HFFc6 (cell line): ENCODE measurements around the gene BLOC1S1. TPM values are rescaled to one million over a fixed set of nuclear protein-coding genes. Genes with fewer than 3 reads are reported as not detected.

ENCODE experiments used
- DNase-seq: peaks from one replicate; pipeline ENCODE4 v3.0.0-alpha.2; 2018
- H3K27ac Mint-ChIP-seq: 2 replicates; pipeline ENCODE4 v1.8.0; 2020; ENCODE audit warnings: mild to moderate bottlenecking, mixed read lengths
- H3K27me3 Mint-ChIP-seq: 2 replicates; pipeline ENCODE4 v1.8.0; 2021; ENCODE audit warnings: mild to moderate bottlenecking, moderate library complexity, mixed read lengths; ENCODE audit not compliant: insufficient read depth
- H3K36me3 Mint-ChIP-seq: 2 replicates; pipeline ENCODE4 v1.8.0; 2021; ENCODE audit warnings: low read depth, mixed read lengths
- H3K4me1 Mint-ChIP-seq: 2 replicates; pipeline ENCODE4 v1.8.0; 2020; ENCODE audit warnings: low read depth, mixed read lengths
- H3K4me3 Mint-ChIP-seq: 2 replicates; pipeline ENCODE4 v1.8.0; 2020; ENCODE audit warnings: mild to moderate bottlenecking, moderate library complexity, mixed read lengths
- H3K9me3 Mint-ChIP-seq: 2 replicates; pipeline ENCODE4 v1.8.0; 2020; ENCODE audit warnings: mild to moderate bottlenecking, mixed read lengths
- total RNA-seq, 6 experiments: library from RNA; stranded (reverse); fragmentation: NEBNext Ultra II Directional; extraction: Animal tissue kit (Norgen Biotek cat#: 25700); gene quantifications; 2 replicates in 1 of 6; 3 replicates in 5 of 6; pipeline ENCODE4 v1.2.3, GENCODE V29; 2021
- TF ChIP-seq, protein P1 (sequence below): fragments of 200-600 bp; sonication (generic); IDR thresholded peaks from 2 replicates; pipeline ENCODE4 v1.5.0; 2021; ENCODE audit warnings: antibody characterized with exemption, mild to moderate bottlenecking

Gene BLOC1S1
- total RNA-seq, 6 experiments from 2014 or later: 87.4 to 113 (median 104) TPM

DNA sequence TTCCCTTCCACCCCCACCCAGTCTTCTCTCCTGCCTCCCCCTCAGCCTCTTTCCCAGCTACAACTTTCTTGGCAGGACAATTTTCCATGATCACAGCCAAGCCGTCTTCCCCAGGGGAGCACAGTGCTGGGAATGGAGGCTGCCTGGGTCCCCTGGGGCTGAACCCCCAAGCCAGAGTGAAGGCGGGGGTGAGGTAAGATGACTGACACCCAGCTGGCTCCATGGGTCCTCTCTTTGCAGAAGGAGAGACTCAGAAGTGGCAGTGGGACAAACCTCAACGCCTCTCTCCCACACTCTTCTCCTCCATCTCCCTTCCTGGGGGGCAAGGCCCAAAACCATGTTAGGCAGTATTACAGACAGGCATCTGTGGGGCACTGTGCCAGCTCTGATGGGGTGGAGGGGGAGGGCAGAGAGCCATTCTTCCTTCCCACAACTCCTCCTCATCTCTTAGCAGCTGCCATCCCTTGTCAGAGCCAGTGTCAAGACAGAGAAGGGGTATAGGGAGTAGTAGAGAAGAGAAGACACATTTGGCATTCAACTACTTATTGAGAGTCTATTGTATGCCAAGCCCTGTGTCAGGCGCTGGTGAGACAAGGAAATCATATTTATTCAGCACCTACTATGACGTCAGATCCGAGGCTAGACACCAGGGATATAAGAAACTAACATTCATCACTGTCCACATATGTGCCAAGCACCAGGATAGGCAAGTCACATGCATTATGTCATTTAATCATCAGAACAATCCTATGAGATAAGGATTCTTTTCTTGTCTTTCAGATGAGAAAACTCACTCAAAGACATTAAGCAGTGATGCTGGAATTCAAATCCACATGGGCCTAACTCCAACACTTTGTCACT, 11.7 kb upstream of the BLOC1S1 start:
- Mint-ChIP-seq H3K27me3 (peaks cover 12% of the 10 kb centered on the region), H3K9me3 (no peaks in the 10 kb centered on the region), H3K36me3 (no peaks in the 10 kb centered on the region), H3K27ac (no peak overlapping the region), H3K4me3 (no peak overlapping the region), H3K4me1 (peaks cover 38% of the 10 kb centered on the region)
- TF ChIP-seq, protein P1, sequence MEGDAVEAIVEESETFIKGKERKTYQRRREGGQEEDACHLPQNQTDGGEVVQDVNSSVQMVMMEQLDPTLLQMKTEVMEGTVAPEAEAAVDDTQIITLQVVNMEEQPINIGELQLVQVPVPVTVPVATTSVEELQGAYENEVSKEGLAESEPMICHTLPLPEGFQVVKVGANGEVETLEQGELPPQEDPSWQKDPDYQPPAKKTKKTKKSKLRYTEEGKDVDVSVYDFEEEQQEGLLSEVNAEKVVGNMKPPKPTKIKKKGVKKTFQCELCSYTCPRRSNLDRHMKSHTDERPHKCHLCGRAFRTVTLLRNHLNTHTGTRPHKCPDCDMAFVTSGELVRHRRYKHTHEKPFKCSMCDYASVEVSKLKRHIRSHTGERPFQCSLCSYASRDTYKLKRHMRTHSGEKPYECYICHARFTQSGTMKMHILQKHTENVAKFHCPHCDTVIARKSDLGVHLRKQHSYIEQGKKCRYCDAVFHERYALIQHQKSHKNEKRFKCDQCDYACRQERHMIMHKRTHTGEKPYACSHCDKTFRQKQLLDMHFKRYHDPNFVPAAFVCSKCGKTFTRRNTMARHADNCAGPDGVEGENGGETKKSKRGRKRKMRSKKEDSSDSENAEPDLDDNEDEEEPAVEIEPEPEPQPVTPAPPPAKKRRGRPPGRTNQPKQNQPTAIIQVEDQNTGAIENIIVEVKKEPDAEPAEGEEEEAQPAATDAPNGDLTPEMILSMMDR: no peak
- no peak for DNase-seq

GRCh38 chr12:55704824-55705718, 10.8 kb upstream of the BLOC1S1 start:
- H3K27me3 Mint-ChIP-seq: peaks cover 19% of the 10 kb centered on the region
- no peak overlapping the region for H3K4me3 Mint-ChIP-seq
- H3K9me3 Mint-ChIP-seq: no peaks in the 10 kb centered on the region
- H3K36me3 Mint-ChIP-seq: no peaks in the 10 kb centered on the region
- peaks cover 44% of the 10 kb centered on the region for H3K4me1 Mint-ChIP-seq
- no peak overlapping the region for H3K27ac Mint-ChIP-seq
- TF ChIP-seq, protein P1: no peak
- no peak for DNase-seq

- Mint-ChIP-seq H3K27me3 (peaks cover 19% of the 10 kb centered on the region), H3K4me3 (no peak overlapping the region), H3K27ac (no peak overlapping the region), H3K9me3 (no peaks in the 10 kb centered on the region), H3K4me1 (peaks cover 35% of the 10 kb centered on the region), H3K36me3 (no peaks in the 10 kb centered on the region)
- TF ChIP-seq, protein P1: peak; percentile 73
- no peak for DNase-seq
Measured at GRCh38 chr12:55705782-55706402, 10.0 kb upstream of the BLOC1S1 start.

GRCh38 chr12:55706568-55707218, 9.2 kb upstream of the BLOC1S1 start:
- H3K27ac Mint-ChIP-seq: no peak overlapping the region
- peak overlapping the region; percentile 67; the same call in 1 of the 2 replicates for H3K4me3 Mint-ChIP-seq
- TF ChIP-seq, protein P1: no peak
- no peak for DNase-seq
- peaks cover 29% of the 10 kb centered on the region for H3K4me1 Mint-ChIP-seq
- H3K9me3 Mint-ChIP-seq: no peaks in the 10 kb centered on the region
- H3K36me3 Mint-ChIP-seq: no peaks in the 10 kb centered on the region
- peaks cover 19% of the 10 kb centered on the region for H3K27me3 Mint-ChIP-seq

DNA sequence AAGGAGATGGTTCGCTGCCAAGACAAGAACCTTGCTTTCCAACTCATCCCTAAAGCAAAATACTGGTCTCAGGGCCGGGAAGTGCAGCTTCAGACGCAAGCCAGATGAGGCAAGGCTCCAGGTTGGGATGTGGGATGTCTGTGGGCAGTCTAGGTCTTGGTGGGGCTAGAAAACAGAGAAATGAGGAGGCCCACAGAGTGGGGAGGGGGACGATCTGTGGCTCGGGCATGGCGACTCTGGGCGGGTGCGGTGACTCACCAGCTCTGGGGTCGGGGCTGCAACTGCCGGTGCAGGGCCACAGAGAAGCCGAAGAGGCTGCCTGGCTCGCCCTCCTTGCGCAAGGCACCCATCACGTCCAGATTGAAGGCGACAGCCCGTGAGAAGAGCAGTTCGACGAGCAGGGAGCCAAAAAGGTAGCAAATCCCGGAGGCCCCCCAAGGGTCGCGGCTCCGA, 8.6 kb upstream of the BLOC1S1 start:
- no peaks in the 10 kb centered on the region for H3K9me3 Mint-ChIP-seq
- peaks cover 33% of the 10 kb centered on the region for H3K4me1 Mint-ChIP-seq
- no peak for DNase-seq
- no peak overlapping the region for H3K27ac Mint-ChIP-seq
- TF ChIP-seq, protein P1: no peak
- peaks cover 19% of the 10 kb centered on the region for H3K27me3 Mint-ChIP-seq
- peak overlapping the region; percentile 67; the same call in 1 of the 2 replicates for H3K4me3 Mint-ChIP-seq
- no peaks in the 10 kb centered on the region for H3K36me3 Mint-ChIP-seq
